ENCODE results near the gene PTGER1. TPM values are rescaled to one million over a fixed set of nuclear protein-coding genes. Genes with fewer than 3 reads are reported as not detected.

PTGER1 gene
- total RNA-seq, 1 donor from 2014 or later: 0.91 TPM

DNA sequence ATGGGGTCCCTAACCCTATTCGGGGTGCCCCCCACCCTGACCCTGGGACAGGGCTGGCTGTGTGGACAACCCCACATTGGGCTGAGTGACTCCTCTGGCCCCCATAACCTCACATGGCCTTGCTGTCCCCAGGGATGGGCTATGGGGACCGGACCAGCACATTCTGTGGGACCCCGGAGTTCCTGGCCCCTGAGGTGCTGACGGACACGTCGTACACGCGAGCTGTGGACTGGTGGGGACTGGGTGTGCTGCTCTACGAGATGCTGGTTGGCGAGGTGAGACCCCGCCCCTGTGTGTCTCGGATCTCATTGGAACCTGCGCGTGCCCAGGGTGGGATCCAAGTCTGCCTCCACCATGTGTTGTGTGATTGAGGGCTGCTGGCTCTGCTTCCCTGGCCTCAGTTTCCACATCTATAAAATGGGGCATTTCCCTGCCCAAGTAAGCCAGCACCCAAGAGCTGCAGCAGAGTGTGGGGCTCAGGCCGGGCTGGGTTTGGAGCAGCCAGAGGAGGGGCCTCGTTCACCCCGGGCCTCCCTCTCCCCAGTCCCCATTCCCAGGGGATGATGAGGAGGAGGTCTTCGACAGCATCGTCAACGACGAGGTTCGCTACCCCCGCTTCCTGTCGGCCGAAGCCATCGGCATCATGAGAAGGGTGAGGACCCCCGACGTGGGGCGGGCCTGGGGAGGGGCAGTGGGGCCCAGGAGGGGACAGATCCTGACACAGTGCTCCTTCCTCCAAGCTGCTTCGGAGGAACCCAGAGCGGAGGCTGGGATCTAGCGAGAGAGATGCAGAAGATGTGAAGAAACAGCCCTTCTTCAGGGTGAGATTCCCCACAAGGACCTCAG, 4.9 kb downstream of the PTGER1 start:
- Mint-ChIP-seq H3K4me1 (ENCODE audit: low read depth, unreplicated experiment) (no peaks in the 10 kb centered on the region), H3K27ac (ENCODE audit: unreplicated experiment) (no peak overlapping the region), H3K36me3 (ENCODE audit: low read depth, unreplicated experiment) (peaks cover 2% of the 10 kb centered on the region), H3K27me3 (ENCODE audit: low read depth, unreplicated experiment) (no peaks in the 10 kb centered on the region), H3K4me3 (ENCODE audit: unreplicated experiment) (no peak overlapping the region), H3K9me3 (ENCODE audit: unreplicated experiment) (no peaks in the 10 kb centered on the region)
- Histone ChIP-seq H3K9ac (ENCODE audit: low read length) (no peak overlapping the region), H3K4me3 (ENCODE audit: insufficient read depth, low read depth, low read length) (no peak overlapping the region), H4K20me1 (ENCODE audit: insufficient read depth, low read length) (peaks cover 12% of the 10 kb centered on the region), H3K27me3 (ENCODE audit: insufficient read depth, low read length) (peaks cover 11% of the 10 kb centered on the region), H3K79me2 (ENCODE audit: insufficient read depth, low read length) (no peaks in the 10 kb centered on the region), H2AFZ (ENCODE audit: low read depth, low read length) (no peak overlapping the region), H3K4me2 (ENCODE audit: low read length) (no peak overlapping the region), H3K27ac (ENCODE audit: low read depth, low read length) (no peak overlapping the region), H3K4me1 (ENCODE audit: insufficient read depth, low read length) (peaks cover 4% of the 10 kb centered on the region), H3K36me3 (ENCODE audit: insufficient read depth, low read length) (no peaks in the 10 kb centered on the region), H3K9me3 (ENCODE audit: insufficient read depth, low read depth, low read length) (no peaks in the 10 kb centered on the region)
- TF ChIP-seq CTCF (IDR thresholded peaks at IDR 0.05; ENCODE audit: insufficient read depth, low read depth, low read length): no peak
- DNase-seq (ENCODE audit: low read depth) (no peak), FAIRE-seq (no peak)

DNA sequence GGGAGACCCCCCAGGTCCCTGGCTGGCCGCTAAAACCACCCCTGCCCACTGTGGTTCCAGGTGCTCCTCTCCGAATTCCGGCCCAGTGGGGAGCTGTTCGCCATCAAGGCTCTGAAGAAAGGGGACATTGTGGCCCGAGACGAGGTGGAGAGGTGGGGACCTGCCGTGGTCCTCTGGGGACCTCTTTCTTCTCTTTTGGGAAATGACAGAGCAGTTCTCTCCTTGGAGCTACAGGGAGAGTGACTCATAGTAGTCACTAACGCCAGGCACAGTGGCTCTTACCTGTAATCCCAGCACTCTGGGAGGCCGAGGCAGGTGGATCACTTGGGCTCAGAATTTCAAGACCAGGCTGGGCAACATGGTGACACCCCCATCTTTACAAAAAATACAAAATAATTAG, 7.3 kb downstream of the PTGER1 start:
- Mint-ChIP-seq H3K27ac (ENCODE audit: unreplicated experiment) (no peak overlapping the region), H3K4me1 (ENCODE audit: low read depth, unreplicated experiment) (no peaks in the 10 kb centered on the region), H3K4me3 (ENCODE audit: unreplicated experiment) (no peak overlapping the region), H3K9me3 (ENCODE audit: unreplicated experiment) (no peaks in the 10 kb centered on the region), H3K36me3 (ENCODE audit: low read depth, unreplicated experiment) (peaks cover 4% of the 10 kb centered on the region), H3K27me3 (ENCODE audit: low read depth, unreplicated experiment) (no peaks in the 10 kb centered on the region)
- Histone ChIP-seq H3K9me3 (ENCODE audit: insufficient read depth, low read depth, low read length) (no peaks in the 10 kb centered on the region), H3K36me3 (ENCODE audit: insufficient read depth, low read length) (no peaks in the 10 kb centered on the region), H4K20me1 (ENCODE audit: insufficient read depth, low read length) (peaks cover 2% of the 10 kb centered on the region), H3K27ac (ENCODE audit: low read depth, low read length) (no peak overlapping the region), H3K9ac (ENCODE audit: low read length) (no peak overlapping the region), H2AFZ (ENCODE audit: low read depth, low read length) (no peak overlapping the region), H3K79me2 (ENCODE audit: insufficient read depth, low read length) (no peaks in the 10 kb centered on the region), H3K4me1 (ENCODE audit: insufficient read depth, low read length) (no peaks in the 10 kb centered on the region), H3K4me2 (ENCODE audit: low read length) (no peak overlapping the region), H3K4me3 (ENCODE audit: insufficient read depth, low read depth, low read length) (no peak overlapping the region), H3K27me3 (ENCODE audit: insufficient read depth, low read length) (peaks cover 2% of the 10 kb centered on the region)
- no peak for FAIRE-seq
- no peak for DNase-seq (ENCODE audit: low read depth)
- no peak for TF ChIP-seq CTCF (IDR thresholded peaks at IDR 0.05; ENCODE audit: insufficient read depth, low read depth, low read length)
- no peak for TF ChIP-seq EZH2 (IDR thresholded peaks at IDR 0.05; ENCODE audit: insufficient read depth, low read length)

DNA sequence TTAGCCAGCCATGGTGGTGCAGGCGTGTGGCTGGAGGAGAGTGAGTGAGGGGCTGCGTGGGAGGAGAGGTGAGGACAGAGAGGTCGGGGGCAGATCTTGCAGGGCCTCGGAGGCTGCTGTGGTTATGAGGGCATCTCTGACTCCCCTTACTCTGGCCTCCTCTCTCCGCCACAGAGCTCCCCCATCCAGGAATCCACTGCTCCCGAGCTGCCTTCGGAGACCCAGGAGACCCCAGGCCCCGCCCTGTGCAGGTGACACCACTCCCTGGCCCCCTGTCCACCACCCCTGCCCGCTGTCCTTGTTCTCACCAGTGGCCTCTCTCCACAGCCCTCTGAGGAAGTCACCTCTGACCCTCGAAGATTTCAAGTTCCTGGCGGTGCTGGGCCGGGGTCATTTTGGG, 7.8 kb downstream of the PTGER1 start:
- Histone ChIP-seq H3K36me3 (ENCODE audit: insufficient read depth, low read length) (no peaks in the 10 kb centered on the region), H3K9me3 (ENCODE audit: insufficient read depth, low read depth, low read length) (no peaks in the 10 kb centered on the region), H4K20me1 (ENCODE audit: insufficient read depth, low read length) (no peaks in the 10 kb centered on the region), H3K9ac (ENCODE audit: low read length) (no peak overlapping the region), H3K27me3 (ENCODE audit: insufficient read depth, low read length) (no peaks in the 10 kb centered on the region), H2AFZ (ENCODE audit: low read depth, low read length) (no peak overlapping the region), H3K4me3 (ENCODE audit: insufficient read depth, low read depth, low read length) (no peak overlapping the region), H3K4me1 (ENCODE audit: insufficient read depth, low read length) (no peaks in the 10 kb centered on the region), H3K79me2 (ENCODE audit: insufficient read depth, low read length) (no peaks in the 10 kb centered on the region), H3K27ac (ENCODE audit: low read depth, low read length) (no peak overlapping the region), H3K4me2 (ENCODE audit: low read length) (no peak overlapping the region)
- Mint-ChIP-seq H3K27me3 (ENCODE audit: low read depth, unreplicated experiment) (no peaks in the 10 kb centered on the region), H3K9me3 (ENCODE audit: unreplicated experiment) (no peaks in the 10 kb centered on the region), H3K4me1 (ENCODE audit: low read depth, unreplicated experiment) (no peaks in the 10 kb centered on the region), H3K36me3 (ENCODE audit: low read depth, unreplicated experiment) (peaks cover 7% of the 10 kb centered on the region), H3K27ac (ENCODE audit: unreplicated experiment) (no peak overlapping the region), H3K4me3 (ENCODE audit: unreplicated experiment) (no peak overlapping the region)
- FAIRE-seq: no peak
- TF ChIP-seq EZH2 (IDR thresholded peaks at IDR 0.05; ENCODE audit: insufficient read depth, low read length) (no peak), CTCF (IDR thresholded peaks at IDR 0.05; ENCODE audit: insufficient read depth, low read depth, low read length) (no peak)
- DNase-seq (ENCODE audit: low read depth): no peak
